ENCODE results near the gene PDIA2. TPM values are rescaled to one million over a fixed set of nuclear protein-coding genes. Genes with fewer than 3 reads are reported as not detected.

PDIA2 gene
- total RNA-seq, 6 experiments from 2014 or later = not detected

DNA sequence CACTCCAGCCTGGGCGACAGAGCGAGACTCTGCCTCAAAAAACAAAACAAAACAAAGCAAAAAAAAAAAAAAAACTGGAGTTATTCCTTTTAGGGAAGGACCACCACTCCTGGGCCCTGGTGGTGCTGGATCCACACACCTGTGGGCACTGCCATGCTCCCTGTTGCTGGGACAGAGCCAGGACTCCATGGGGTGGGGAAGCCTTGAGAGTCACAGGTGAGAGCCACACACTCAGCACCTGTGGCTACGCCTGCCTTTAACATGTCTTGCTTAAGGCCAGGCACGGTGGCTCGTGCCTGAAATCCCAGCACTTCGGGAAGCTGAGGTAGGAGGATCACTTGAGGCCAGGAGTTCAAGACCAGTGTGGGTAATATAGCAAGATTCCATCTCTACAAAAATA lies 18.3 kb downstream of the PDIA2 start:
- Mint-ChIP-seq H3K27ac (no peak overlapping the region), H3K9me3 (no peaks in the 10 kb centered on the region), H3K4me3 (no peak overlapping the region), H3K4me1 (ENCODE audit: low read depth) (no peaks in the 10 kb centered on the region), H3K36me3 (ENCODE audit: low read depth) (no peaks in the 10 kb centered on the region), H3K27me3 (ENCODE audit: insufficient read depth) (no peaks in the 10 kb centered on the region; the same call in none of the 2 replicates)
- no peak for DNase-seq
- TF ChIP-seq, protein P1, sequence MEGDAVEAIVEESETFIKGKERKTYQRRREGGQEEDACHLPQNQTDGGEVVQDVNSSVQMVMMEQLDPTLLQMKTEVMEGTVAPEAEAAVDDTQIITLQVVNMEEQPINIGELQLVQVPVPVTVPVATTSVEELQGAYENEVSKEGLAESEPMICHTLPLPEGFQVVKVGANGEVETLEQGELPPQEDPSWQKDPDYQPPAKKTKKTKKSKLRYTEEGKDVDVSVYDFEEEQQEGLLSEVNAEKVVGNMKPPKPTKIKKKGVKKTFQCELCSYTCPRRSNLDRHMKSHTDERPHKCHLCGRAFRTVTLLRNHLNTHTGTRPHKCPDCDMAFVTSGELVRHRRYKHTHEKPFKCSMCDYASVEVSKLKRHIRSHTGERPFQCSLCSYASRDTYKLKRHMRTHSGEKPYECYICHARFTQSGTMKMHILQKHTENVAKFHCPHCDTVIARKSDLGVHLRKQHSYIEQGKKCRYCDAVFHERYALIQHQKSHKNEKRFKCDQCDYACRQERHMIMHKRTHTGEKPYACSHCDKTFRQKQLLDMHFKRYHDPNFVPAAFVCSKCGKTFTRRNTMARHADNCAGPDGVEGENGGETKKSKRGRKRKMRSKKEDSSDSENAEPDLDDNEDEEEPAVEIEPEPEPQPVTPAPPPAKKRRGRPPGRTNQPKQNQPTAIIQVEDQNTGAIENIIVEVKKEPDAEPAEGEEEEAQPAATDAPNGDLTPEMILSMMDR (IDR thresholded peaks at IDR 0.05) = no peak

DNA sequence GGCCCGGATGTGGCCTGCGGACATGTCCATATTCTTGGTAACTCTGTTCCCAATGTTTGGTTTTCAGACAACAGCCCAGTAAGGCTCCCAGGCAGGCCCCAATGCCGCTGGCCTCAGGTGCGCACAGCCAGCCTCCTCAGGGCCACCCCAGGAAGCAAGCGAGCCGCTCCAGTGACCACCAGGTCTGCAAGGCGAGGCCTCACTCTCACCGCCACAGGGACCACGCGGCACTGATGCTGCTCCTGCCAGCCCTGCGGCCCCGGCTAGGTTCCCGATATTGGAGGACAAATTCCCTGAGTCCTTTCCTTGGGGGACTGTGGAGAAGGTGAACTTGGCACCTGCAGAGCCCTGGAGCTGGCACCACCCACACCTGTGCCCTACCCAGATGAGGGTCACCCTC lies 19.0 kb downstream of the PDIA2 start:
- Mint-ChIP-seq H3K27me3 (ENCODE audit: insufficient read depth) (no peaks in the 10 kb centered on the region; the same call in none of the 2 replicates), H3K4me1 (ENCODE audit: low read depth) (no peaks in the 10 kb centered on the region), H3K27ac (no peak overlapping the region), H3K4me3 (no peak overlapping the region), H3K9me3 (no peaks in the 10 kb centered on the region), H3K36me3 (ENCODE audit: low read depth) (no peaks in the 10 kb centered on the region)
- TF ChIP-seq, protein P1 (IDR thresholded peaks at IDR 0.05) = no peak
- DNase-seq = no peak

DNA sequence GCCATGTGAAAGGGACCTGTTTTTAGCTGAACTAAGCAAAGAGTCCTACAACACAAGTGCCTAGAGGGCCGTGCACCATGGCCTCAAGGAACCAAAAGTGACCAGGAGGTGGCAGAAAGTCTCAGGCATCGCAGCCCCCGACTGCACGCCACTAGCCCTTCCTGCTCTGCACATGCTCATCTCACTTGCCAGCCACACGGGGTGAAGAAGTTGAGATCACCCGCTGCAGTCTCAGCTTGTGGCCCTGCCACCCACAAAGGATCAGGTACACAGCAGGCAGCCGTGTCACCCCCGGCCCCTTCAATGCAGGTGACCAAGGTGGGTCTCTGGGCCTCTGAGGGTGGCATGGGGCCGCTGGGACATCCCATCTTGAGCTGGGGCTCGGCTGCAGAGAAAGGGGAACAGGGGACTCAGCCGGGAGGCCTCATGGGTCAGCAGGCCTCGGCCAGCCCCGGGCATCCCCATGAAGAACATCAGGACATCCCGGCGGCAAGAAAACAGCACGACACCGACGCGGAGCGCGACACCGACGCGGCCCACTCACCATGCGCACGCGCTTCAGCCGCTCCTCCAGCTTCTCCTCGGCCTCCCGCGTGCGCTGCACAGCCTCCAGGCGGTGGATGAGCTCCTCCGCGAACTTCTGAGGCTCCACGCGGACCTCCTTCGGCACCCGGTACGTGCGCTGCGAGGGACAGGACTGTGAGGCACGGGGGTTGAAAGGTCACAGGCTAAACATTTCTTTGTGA lies 21.0 kb downstream of the PDIA2 start:
- H3K27me3 Mint-ChIP-seq (ENCODE audit: insufficient read depth) = no peaks in the 10 kb centered on the region; the same call in none of the 2 replicates
- H3K4me3 Mint-ChIP-seq = no peak overlapping the region
- H3K9me3 Mint-ChIP-seq = no peaks in the 10 kb centered on the region
- H3K36me3 Mint-ChIP-seq (ENCODE audit: low read depth) = no peaks in the 10 kb centered on the region
- H3K27ac Mint-ChIP-seq = no peak overlapping the region
- TF ChIP-seq, protein P1 (IDR thresholded peaks at IDR 0.05) = peak; percentile 23; the same call in 1 of the 2 replicates
- no peaks in the 10 kb centered on the region for H3K4me1 Mint-ChIP-seq (ENCODE audit: low read depth)
- DNase-seq = no peak

DNA sequence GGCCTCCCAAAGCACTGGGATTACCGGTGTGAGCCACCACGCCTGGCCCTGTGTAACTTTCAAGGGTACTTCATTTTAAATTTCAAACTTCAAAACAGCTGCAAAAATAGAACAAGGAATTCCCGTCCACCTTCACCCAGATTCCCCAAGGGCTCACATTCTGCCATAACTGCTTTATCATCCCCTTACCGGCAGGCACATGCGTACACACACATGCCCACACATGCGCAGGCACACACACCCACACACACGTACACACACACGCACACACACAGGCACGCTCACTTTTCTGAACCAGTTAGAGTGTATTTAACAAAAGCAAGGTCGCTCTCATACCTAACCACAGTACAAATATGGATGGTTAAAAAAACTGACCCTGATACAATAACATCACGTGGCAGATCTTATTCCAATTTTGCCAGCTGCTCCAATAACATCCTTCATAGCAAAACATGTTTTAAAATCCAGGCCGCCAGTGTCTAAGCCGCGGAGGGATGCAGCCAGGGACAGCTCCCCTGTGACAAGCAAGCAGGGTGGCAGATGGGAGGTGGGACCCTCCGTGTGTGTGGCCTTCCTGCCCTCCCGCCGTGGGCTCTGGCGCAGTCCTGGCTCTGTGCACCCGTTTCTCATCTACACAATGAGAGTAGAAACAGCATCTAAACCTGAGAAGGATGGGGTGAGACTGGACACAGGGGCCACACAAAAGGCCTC lies 23.1 kb downstream of the PDIA2 start:
- no peak overlapping the region for H3K27ac Mint-ChIP-seq
- no peaks in the 10 kb centered on the region; the same call in 1 of the 2 replicates for H3K27me3 Mint-ChIP-seq (ENCODE audit: insufficient read depth)
- TF ChIP-seq, protein P1 (IDR thresholded peaks at IDR 0.05) = no peak
- no peaks in the 10 kb centered on the region for H3K9me3 Mint-ChIP-seq
- no peak overlapping the region for H3K4me3 Mint-ChIP-seq
- no peaks in the 10 kb centered on the region for H3K4me1 Mint-ChIP-seq (ENCODE audit: low read depth)
- DNase-seq = no peak
- H3K36me3 Mint-ChIP-seq (ENCODE audit: low read depth) = no peaks in the 10 kb centered on the region

DNA sequence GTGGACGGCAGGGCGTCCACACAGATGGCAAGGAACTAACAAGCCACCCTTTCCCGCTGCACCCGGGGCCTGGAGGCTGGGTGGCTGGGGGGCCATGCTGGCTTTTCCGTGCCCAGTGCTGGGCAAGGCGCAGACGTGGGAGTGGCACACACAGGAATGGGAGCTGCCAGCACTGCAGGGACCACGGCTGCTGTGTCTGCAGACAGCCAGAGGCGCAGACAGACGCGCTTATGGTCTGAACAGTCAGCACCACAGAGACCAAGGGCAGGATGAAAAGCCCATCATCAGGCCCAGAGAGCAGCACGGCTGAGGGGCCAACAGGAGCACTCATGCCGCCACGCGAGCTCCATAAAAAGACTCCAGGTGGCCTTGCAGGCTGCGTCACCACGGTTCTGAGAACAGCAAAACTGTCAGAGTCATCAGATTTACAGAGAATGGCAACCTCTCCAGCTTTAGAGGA lies 24.0 kb downstream of the PDIA2 start:
- H3K4me3 Mint-ChIP-seq = no peak overlapping the region
- no peaks in the 10 kb centered on the region; the same call in 1 of the 2 replicates for H3K27me3 Mint-ChIP-seq (ENCODE audit: insufficient read depth)
- H3K4me1 Mint-ChIP-seq (ENCODE audit: low read depth) = no peaks in the 10 kb centered on the region
- no peaks in the 10 kb centered on the region for H3K36me3 Mint-ChIP-seq (ENCODE audit: low read depth)
- DNase-seq = no peak
- no peak overlapping the region for H3K27ac Mint-ChIP-seq
- TF ChIP-seq, protein P1 (IDR thresholded peaks at IDR 0.05) = no peak
- no peaks in the 10 kb centered on the region for H3K9me3 Mint-ChIP-seq

All from HFFc6 (cell line).